Inferior parietal cortex (tissue), 1 donor: ENCODE measurements around the gene REXO1.
A peak's percentile ranks its signal among the peaks of the same experiment; 100 is the strongest.
"Not testable (repeated sequence)": the region's sequence is repeated elsewhere in the genome, so short reads cannot be mapped to it uniquely, and the experiment has no call there.

Source experiments
- DNase-seq: peaks from one replicate; pipeline ENCODE4 v3.0.0-alpha.2; 2016; ENCODE audit errors: extremely low spot score

Gene REXO1

DNA sequence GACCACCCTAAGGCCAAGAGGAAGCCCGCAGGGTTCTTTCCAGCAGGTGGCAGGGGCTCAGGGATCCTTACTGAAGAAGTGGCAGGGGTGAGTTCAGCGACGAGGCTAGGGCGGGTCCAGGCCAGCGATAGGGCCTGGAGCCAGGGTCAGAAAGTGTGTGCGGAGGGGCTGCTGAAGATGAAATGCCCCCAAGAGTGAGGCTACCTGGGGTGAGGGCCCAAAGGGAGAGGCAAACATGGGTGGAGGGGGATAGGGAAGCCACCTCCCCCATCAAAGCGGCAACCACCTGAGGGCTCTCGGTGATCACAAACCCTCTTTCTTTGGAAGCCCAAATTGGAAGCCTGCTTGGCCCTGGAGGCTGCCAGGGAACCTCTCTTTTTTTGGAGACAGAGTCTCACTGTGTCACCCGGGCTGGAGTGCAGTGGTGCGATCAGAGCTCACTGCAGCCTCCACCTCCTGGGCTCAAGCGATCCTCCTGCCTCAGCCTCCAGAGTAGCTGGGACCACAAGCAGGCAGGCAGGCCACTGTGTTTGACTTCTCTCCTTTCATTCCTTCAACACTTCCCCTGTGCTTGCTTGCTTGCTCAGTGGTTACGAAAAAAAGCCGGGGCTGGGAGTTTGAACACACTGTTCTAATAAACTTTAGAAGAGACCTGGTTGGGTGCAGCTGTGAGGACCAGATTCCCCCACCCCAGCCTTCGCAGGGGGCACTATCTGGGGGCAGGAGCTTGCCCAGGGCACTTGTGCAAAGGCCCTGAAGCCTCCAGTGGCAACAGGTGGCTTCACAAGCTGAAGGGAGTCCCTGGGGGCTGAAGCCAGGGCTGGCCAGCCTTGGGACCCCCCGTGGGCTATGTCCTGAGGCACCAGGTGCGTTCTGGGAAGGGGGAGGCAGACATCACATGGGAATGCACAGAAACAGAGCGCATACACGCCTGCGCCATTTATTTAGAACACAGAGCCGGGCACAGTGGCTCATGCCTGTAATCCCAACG is 34.8 kb downstream of the REXO1 start:
- no peak for DNase-seq

DNA sequence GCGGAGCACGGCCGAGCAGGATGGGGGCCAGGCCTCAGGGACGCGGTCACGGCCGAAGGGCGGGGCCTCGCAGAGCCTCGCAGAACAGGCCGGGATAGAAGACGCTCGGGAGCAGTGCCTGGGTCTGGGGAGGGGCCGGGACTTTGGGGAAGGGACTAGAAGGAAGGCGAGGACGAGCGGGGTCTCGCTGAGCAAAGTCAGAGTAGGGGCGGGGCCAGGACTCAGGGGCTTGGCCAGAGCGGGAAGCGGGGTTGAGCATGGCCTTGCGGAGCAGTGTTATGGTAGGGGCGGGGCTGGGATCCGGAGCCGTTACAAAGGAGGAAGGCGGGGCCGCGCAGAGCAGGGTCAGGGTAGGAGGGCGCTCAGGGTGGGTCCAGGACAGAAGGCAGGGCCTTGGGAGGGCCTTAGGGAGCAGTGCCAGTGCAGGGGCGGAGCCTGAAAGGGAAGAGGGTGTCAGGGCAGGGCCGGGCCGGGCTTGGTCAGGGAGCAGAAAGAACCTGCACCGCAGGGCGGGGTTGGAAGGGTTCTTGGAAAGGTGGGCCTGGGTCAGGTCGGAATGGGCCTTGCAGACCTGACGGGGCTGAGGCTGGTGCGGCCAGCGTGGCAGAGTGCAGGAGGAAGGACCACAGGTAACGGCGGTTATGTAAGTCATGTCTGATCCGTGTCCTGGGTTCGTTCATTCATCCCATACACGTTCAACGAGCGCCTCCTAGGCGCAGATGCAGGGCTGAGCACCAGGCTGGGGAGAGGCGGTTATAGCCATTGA is 35.7 kb downstream of the REXO1 start:
- DNase-seq = peak; percentile 70

DNA sequence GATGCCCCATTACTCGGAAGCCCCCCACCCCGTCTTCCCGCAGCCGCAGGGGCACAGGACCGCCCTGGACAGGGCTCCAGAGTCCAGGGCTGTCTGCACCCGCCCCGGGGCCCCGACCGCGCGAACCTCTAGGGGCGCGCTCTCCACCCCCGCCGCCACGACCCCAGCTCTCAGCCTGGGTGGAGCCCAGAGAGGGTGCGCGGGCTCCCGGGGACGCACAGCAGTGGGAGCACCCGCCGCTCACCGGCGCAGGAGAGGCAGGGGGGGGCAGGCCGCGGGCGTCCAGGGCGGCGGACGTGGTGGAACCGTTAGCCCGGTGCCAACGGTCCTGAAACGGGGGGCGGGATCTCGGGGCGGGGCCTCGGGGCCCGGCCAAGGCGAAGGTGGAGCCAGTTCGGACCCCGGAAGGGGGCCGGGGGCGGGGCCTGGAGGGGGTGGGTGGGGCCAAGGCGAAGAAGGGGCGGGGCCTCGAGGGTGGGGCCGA is 36.3 kb downstream of the REXO1 start, which contains the start of gene ATP8B3:
Gene ATP8B3 (minus strand): TSS at position 335 of the 484 bp plus-strand sequence. CDS start 540 bp downstream, outside the sequence.
- DNase-seq = no peak

DNA sequence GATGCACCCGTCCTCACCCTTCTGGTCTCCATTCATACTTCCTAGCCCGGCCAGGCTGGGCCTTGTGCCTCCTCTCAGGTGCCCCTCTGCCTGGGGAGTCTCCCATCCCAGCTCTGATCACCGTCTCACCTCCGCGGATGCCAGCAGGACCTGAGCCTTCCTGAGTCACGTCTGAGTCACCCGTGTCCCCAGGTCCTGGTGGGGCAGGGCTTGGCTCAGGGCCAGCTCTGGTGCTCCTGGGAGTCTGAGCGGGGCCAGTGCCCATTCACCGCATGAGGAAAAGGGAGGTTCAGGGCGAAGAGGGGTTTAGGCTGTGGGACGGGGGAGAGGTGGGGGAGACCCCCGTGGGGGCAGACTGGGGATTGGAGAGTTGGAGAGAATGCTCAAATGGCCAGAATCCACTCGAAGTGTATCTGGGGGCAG is 36.8 kb downstream of the REXO1 start:
- no peak for DNase-seq

DNA sequence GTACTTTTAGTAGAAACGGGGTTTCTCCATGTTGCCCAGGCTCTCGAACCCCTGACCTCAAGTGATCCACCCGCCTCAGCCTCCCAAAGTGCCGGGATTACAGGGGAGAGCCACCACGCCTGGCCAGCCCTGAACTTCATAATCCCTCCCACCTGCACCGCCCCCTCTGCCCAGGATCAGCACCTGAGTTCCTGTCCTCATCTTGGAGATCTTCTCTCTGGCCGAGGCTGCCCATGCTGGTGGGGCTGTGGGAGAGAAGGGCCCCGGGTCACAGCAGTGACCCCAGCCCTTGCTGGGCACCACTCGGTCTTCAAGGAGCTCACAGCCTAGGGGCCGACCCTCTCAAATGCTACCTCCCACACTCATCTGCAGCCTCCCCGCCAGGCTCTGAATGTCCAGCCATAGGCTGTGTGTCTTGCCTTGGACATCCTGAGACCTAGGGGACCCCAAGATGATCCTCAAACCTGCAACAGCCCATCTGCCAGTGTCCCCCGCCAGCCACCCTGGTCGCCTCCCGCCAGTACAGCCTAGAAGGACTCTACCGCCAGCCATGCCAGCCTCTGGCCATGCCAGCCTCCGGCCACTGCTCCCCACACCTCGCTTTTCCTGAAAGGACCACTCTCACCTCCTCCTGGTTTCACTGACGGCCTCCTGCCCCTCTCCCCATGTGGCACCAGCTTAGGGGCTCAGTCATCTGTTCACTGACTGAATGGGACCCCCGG is 37.7 kb downstream of the REXO1 start:
- no peak for DNase-seq

DNA sequence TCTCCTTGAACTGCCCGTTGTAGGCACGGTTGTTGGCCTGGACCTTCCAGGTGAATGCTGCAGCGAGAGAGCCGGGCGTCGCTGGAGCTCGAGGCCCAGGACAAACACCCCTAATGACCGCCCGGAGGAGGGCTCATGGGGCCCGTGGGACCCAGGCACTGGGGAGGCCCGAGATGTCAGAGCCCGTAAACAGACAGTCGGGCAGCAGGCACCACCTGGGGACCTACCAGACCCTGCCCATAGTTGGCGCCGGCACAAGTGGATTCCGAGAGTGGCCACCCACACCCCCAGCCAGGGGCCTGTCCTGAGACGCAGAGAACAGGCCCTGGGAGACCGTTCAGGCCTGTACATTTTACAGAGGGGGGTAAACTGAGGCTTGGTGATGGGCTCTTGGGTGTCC is 38.6 kb downstream of the REXO1 start:
- DNase-seq = no peak

DNA sequence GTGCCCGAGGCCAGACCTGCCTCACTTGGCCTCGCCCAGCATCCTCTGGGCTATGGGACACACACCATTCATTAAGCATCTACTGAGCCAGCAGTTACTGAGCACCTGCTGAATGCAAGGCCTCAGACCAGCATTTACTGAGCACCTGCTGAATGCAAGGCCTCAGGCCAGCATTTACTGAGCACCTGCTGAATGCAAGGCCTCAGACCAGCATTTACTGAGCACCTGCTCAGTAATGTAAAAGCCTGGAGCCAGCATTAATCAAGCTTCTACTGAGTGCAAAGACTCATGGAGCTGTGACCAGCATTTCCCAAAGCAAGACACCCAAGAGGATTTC is 39.9 kb downstream of the REXO1 start:
- DNase-seq = no peak

DNA sequence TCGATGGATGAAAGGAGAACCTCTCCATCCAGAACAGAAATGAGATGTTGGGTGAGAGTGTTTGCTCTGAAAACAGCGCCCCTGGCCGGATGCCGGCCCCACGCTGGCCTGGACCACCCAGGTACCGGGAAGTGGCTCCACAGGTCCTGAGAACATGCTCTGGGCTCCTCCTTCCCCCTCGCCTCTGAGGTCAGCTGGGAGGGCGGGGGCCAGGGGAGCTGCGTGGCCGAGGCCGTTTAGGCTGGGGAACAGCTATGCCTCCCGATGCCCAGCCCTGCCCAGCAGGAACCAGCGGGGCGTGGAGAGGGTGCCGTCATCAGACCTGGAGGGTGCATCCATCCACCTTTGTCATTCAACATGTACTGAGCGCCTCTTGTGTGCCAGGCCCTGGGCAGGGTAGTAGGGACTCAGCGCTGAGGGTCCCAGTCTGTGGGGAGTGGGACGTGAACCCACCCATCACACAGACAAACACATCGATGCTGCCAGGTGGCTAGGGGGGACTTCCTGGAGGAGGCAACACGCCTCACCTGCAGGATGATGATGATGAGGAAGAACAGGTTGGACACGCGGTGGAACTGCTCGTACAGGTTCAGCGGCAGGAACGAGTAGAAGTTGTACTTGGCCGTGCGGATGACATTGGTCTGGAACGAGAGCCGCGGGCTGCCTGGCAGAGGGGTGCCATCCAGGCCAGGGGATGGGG is 40.4 kb downstream of the REXO1 start:
- DNase-seq = no peak

DNA sequence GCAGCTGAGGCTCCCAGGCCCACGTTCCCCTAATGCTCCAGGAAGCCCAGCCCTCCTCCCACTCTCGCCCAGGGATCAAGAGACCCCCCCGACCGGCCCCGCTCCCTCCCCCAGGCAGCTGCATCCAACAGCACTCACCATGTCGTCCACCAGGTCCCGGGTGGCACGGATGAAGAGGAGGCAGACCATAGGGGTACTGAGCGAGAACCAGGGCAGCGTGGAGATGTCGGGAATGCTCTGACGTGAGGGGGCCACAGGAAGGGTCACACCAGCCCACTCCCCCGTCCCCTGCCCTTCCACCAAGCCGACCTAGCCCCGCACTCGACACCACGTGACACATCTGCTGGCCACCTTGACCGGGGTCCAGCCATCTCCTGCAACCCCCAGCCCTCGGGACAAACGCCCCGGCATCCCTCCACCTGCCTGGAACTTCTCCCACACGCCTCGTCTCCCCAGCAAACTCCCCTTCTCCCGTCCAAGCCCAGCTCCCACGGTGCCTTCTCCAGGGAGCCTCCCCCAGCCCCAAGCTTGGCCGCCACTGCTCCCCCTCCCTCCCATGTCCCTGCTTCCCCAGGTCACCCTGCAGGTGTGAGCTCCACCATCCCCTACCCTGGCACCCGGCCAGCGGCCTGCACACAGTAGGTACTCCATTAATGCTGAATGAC is 41.1 kb downstream of the REXO1 start:
- no peak for DNase-seq

DNA sequence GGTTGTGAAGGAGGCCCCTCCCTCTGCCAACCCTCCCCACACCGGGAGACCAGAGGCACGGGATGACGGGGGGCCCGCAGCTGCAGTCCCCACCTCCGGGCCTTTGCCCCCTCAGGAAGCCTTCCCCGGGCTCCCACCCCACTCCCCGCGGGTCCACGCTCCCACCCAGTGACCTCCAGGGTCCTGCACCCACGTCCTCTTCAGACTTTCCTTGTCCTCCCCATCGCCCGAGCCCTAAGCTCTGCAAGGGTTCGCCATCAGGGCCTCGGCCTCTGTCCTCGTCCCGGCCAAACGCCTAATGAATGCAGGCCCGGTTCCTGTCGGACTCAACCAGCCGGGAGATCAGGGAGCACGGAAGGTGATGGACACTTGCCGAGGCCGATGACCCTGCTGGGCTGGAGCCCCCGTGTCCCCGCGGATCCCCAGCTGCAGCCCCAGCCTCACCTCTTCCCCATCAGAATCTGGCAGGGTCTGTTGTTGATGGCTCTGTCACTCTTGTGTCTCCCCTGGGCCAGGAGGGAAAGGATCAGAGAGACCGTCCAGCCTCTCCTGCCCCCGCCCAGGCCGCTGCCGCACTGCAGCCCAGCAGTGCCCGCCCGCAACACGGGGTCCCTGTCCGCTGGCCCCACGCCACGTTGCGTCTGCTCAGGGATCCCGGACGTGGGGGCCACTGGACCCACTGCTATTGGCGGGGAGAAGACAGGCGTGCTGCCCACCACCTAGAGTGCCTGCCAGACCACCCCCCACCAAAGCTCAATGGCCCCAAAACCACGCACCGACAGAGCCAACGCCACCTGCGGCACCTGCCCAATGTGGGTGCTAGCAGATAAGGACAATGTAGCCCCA is 41.9 kb downstream of the REXO1 start:
- DNase-seq = no peak

DNA sequence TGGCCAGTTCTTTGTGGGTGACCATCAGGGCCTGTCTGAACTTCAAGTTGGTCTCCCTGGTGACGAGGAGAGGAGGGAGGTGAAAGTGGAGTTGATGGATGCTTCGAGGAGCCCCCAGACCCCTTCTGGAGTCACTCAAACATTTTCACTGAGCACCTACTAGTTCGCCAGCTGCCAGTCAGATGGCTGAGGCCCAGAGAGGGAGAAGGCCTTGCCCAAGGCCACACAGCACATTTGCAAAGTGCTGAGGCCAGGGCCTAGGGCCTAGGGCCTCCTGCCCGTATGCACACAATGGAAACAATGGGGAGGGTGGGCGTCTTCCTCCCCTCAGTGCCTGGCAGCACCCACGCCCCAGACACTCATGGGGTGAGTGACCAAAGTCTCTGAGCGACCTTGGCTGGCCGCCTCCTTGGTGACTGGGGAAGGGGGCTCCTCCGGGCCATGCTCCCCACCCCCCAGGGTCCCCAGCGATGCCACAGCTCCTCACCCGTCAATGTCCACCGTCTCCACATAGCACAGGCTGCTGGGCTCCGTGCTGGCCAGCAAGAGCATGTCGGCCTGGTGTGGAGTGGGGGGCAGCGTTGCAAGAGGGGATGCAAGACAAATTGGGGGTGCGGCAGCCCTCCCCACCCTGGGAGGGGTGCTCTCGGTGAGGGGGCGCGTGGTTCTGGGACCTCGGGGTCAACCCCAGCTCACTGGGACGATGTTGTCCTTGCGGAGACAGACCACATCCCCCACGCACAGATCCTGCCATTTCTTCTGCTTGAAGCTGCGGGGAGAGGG is 42.7 kb downstream of the REXO1 start:
- DNase-seq = no peak

DNA sequence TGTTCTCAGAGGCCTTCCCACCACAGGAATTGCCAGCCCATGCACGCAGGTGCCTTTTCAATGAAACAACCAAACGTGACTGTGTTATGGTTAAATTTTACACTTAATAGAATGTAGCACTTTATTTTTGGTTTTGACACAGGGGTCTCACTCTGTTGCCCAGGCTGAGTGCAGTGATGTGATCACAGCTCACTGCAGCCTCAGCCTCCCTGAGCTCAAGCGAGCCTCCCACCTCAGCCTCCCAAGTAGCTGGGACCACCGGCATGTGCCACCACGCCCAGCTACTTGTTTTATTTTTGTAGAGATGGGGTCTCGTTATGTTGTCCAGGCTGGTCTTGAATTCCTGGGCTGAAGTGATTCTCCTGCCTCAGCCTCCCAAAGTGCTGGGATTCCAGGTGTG is 43.4 kb downstream of the REXO1 start:
- no peak for DNase-seq

DNA sequence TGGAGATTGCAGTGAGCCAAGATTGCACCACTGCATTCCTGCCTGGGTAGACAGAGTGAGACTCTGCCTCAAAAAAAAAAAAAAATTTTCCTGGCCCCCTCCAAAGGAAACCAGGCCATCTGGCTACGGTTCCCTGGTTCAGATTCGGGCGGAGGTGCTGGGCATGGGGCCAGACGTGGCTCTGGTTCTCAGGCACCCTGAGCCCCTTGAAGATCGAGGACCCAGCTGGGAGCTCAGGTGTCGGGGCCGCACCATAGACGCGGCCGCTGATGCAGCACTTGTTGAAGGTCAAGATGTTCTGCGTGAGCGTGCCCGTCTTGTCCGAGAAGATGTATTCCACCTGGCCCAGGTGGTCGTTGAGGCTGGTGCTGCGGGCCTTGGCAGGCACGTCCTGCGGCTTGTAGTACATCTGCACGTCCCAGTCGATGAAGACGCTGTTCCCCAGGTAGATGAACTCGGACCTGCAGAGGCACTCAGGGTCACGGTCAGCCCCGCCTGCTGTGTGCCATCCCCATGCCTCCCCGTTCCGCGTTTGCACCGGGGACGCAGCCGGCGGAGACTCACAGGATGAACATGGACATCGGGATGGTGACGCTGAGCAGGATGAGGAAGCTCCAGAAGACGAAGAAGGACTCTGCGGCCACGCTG is 48.5 kb downstream of the REXO1 start:
- no peak for DNase-seq

DNA sequence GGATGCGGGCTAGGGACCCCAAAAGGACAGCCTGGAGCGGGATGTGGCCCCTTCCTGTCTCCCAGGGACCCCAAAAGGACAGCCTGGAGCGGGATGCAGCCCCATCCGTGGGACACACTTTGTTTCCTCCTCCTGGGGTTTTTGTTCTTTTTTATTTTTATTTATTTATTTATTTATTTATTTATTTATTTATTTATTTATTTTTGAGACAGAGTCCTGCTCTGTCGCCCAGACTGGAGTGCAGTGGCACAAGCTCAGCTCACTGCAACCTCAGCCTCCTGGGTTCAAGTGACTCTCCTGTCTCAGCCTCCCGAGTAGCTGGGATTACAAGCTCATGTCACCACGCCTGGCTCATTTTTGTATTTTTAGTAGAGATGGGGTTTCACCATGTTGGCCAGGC is 51.0 kb downstream of the REXO1 start:
- not testable (repeated sequence) for DNase-seq

DNA sequence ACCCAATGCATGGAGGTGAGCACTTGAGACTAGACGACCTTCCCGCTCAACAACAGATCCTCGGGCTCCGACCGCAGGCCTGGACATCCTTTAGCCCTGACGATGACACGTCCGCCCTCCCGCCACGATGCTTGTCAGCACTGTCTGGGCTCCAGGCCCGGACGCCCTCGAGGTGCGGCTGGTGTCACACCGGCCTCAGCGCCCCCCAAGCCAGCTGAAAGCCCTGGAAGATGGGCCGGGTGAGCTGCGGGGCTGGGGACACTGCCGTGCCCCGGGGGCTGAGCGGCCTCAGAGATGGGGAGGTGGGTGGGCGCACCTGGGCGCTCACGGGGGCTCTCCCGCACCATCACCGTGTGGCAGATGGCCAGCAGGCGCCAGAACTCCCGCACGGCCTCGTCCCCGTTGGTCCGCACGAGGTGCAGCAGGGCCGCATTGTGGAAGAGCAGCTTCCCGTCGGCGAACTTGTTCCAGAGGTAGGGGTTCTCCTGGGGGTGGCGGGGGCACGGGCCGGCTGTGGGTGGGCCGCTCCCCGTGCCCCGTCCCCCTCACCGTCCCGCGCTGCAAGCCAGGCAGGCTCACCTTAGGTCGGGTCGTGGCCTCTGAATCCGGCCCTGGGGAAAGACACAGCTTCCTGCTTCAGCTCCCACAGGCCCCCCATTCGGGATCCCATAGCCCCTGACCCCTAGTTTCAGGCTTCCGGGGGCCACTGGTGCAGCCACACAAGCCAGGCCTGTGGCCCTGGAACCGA is 51.7 kb downstream of the REXO1 start:
- no peak for DNase-seq

DNA sequence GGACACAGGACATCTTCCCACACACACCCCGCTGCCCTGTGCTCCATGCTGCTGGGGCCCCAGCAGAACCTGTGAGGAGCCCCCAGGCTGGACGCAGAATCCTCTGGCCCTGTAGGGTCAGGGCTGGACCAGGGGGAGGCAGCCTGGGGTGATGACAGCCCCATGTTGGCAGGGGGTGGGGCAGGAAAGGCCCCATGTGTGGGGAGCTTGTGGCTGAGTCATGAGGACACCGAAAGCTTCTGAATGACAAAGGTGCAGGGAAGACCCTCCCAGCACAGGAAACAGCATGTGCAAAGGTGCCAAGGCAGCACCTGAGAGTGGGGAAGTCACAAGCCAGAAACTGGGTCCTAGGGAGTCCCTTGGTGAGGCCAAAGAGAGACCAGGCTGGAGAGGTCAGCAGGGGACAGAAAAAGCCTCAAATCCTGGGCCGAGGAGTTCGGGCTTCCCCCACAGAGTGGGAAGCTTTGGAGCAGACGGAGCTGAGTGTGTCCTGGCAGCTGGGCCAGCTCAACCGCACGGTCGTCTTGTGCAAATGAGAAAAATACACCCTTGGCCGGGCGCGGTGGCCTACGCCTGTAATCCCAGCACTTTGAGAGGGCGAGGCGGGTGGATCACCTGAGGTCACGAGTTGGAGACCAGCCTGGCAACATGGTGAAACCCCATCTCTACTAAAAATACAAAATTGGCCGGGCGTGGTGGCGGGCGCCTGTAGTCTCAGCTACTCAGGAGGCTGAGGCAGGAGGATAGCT is 53.7 kb downstream of the REXO1 start:
- no peak for DNase-seq

DNA sequence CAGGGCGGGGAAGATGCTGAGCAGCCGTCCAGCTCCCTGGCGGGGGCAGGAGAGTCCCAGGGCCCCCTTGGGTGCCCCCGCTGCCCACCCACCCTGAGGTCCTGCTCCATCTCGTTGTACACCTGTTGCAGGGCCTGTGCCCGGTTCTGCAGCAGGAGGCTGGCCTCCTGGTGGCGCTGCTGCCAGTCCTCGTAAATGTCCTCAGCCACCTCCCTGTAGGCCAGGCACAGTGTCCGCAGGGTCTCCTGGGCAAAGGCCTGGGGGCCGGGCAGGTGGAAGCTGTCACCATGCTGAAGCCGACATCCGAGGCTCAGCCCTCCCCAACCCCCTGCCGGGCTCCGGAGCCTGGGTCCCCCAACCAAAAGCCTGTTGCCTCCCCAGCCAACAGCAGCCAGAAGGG is 56.4 kb downstream of the REXO1 start:
- no peak for DNase-seq
